GM21529 (cell line): ENCODE results near the gene RRP12.
"Not testable (repeated sequence)": the region's sequence is repeated elsewhere in the genome, so short reads cannot be mapped to it uniquely, and the experiment has no call there.

Experiments
- ATAC-seq: cut with Tn5 transposase; IDR thresholded peaks from one replicate; pipeline ENCODE4 v1.9.1; 2021; ENCODE audit not compliant: unreplicated experiment

RRP12 gene

GRCh38 chr10:97371696-97372095 lies 29.4 kb downstream of the RRP12 start:
- ATAC-seq, result no peak

- no peak for ATAC-seq
Measured at GRCh38 chr10:97367126-97367649, 34.0 kb downstream of the RRP12 start.

GRCh38 chr10:97366572-97366971 lies 34.6 kb downstream of the RRP12 start:
- ATAC-seq, result no peak

- no peak for ATAC-seq
Measured at GRCh38 chr10:97365761-97366351, 35.3 kb downstream of the RRP12 start.

- ATAC-seq, result no peak
Measured at GRCh38 chr10:97363071-97363470, 38.1 kb downstream of the RRP12 start.

- no peak for ATAC-seq
Measured at GRCh38 chr10:97362310-97363033, 38.7 kb downstream of the RRP12 start.

GRCh38 chr10:97361537-97361901 lies 39.6 kb downstream of the RRP12 start:
- ATAC-seq, result no peak

- ATAC-seq, result no peak
Measured at GRCh38 chr10:97360705-97361536, 40.2 kb downstream of the RRP12 start.

GRCh38 chr10:97358781-97359180 lies 42.4 kb downstream of the RRP12 start:
- ATAC-seq, result no peak

GRCh38 chr10:97358349-97358748 lies 42.8 kb downstream of the RRP12 start:
- ATAC-seq, result no peak

GRCh38 chr10:97356918-97357317 lies 44.2 kb downstream of the RRP12 start:
- ATAC-seq, result no peak

- ATAC-seq, result no peak
Measured at GRCh38 chr10:97356318-97356914, 44.7 kb downstream of the RRP12 start.

GRCh38 chr10:97355571-97355975 lies 45.6 kb downstream of the RRP12 start:
- ATAC-seq, result no peak

- no peak for ATAC-seq
Measured at GRCh38 chr10:97353945-97354344, 47.2 kb downstream of the RRP12 start.

- ATAC-seq, result no peak
Measured at GRCh38 chr10:97349752-97350513, 51.2 kb downstream of the RRP12 start.

GRCh38 chr10:97347317-97347716 lies 53.8 kb downstream of the RRP12 start:
- ATAC-seq, result no peak

- ATAC-seq, result not testable (repeated sequence)
Measured at GRCh38 chr10:97343664-97344063, 57.5 kb downstream of the RRP12 start.

GRCh38 chr10:97341416-97341815 lies 59.7 kb downstream of the RRP12 start:
- no peak for ATAC-seq

- no peak for ATAC-seq
Measured at GRCh38 chr10:97338041-97338440, 63.1 kb downstream of the RRP12 start.

GRCh38 chr10:97336942-97337831 lies 64.0 kb downstream of the RRP12 start:
- no peak for ATAC-seq
